Esophagus (tissue), 2 donors: ENCODE measurements around the gene OMP. TPM values are rescaled to one million over a fixed set of nuclear protein-coding genes. Genes with fewer than 3 reads are reported as not detected.
"Not testable (repeated sequence)": the region's sequence is repeated elsewhere in the genome, so short reads cannot be mapped to it uniquely, and the experiment has no call there.

Experiments used
- H3K27ac ChIP-seq, 2 donors: one replicate each; pipeline ENCODE4 v1.5.1; 2013; ENCODE audit warnings: low read depth in 2 of 2, mild to moderate bottlenecking in 2 of 2, inconsistent platforms in 1 of 2, low read length in 1 of 2, moderate library complexity in 1 of 2
- H3K27me3 ChIP-seq, 2 donors: one replicate each; pipeline ENCODE4 v1.6.1; 2013; ENCODE audit warnings: low read length in 2 of 2, control low read depth in 1 of 2, mild to moderate bottlenecking in 1 of 2; ENCODE audit not compliant: insufficient read depth in 2 of 2, control insufficient read depth in 1 of 2
- H3K36me3 ChIP-seq, 2 donors: one replicate each; pipeline ENCODE4 v1.6.1; 2013; ENCODE audit warnings: low read length in 1 of 2; ENCODE audit not compliant: control insufficient read depth in 2 of 2, insufficient read depth in 2 of 2
- H3K4me1 ChIP-seq, 2 donors: one replicate each; pipeline ENCODE4 v1.6.1; 2013; ENCODE audit warnings: low read length in 1 of 2; ENCODE audit not compliant: control insufficient read depth in 2 of 2, insufficient read depth in 2 of 2
- H3K4me3 ChIP-seq, 2 donors: one replicate each; pipeline ENCODE4 v1.5.1; 2013; ENCODE audit warnings: low read length in 2 of 2, mild to moderate bottlenecking in 2 of 2, low read depth in 1 of 2, moderate library complexity in 1 of 2
- H3K9me3 ChIP-seq, 2 donors: one replicate each; pipeline ENCODE4 v1.6.1; 2013; ENCODE audit warnings: mild to moderate bottlenecking in 2 of 2, low read depth in 1 of 2, low read length in 1 of 2, moderate library complexity in 1 of 2; ENCODE audit not compliant: control insufficient read depth in 2 of 2, insufficient read depth in 1 of 2
- whole genome bisulfite sequencing, 2 donors: extraction: QIAGEN DNeasy Blood & Tissue Kit; methylation state at CpG; one replicate each; pipeline ENCODE4 v1.1.7; 2013; 5-methylcytosine and 5-hydroxymethylcytosine counted together
- polyA plus RNA-seq, 2 donors: library from polyadenylated mRNA; stranded (reverse); fragments of 200-250 nt; gene quantifications; one replicate each; pipeline ENCODE4 v1.2.3, GENCODE V29; 2013
- donor health status: healthy with polysubstance abuse.
- donor health status: Bipolar disorder and iron deficiency.

OMP gene
- polyA plus RNA-seq, 2 donors: 0.33 to 0.98 TPM

- no peak overlapping the region for H3K4me3 ChIP-seq
- H3K9me3 ChIP-seq: peaks cover 0 to 2% of the 10 kb centered on the region in 2 donors
- H3K4me1 ChIP-seq: peaks cover 15 to 31% of the 10 kb centered on the region in 2 donors
- H3K27me3 ChIP-seq: no peaks in the 10 kb centered on the region
- peaks cover 3 to 21% of the 10 kb centered on the region in 2 donors for H3K36me3 ChIP-seq
- 31 to 32% methylated on average over 9 of the region's 9 CpGs for WGBS, 2 donors
- peak overlapping the region in 1 of 2 donors; percentile 1 for H3K27ac ChIP-seq
These were observed 11.3 kb upstream of the OMP start for GRCh38 chr11:77091146-77091940.

- H3K4me1 ChIP-seq: peaks cover 10 to 24% of the 10 kb centered on the region in 2 donors
- WGBS, 2 donors: 68 to 71% methylated on average over 7 of the region's 7 CpGs
- H3K36me3 ChIP-seq: peaks cover 3 to 17% of the 10 kb centered on the region in 2 donors
These were observed 10.3 kb upstream of the OMP start for GRCh38 chr11:77092382-77092781.

GRCh38 chr11:77093056-77093891, 9.4 kb upstream of the OMP start:
- 88% methylated on average over 33 of the region's 33 CpGs for WGBS, 2 donors

More at GRCh38 chr11:77092382-77092781, 10.3 kb upstream of the OMP start:
- H3K27me3 ChIP-seq: no peaks in the 10 kb centered on the region
- H3K4me3 ChIP-seq: no peak overlapping the region
- H3K9me3 ChIP-seq: peaks cover 0 to 2% of the 10 kb centered on the region in 2 donors
- no peak overlapping the region for H3K27ac ChIP-seq

GRCh38 chr11:77093987-77094840, 8.4 kb upstream of the OMP start:
- H3K9me3 ChIP-seq: peaks cover 0 to 2% of the 10 kb centered on the region in 2 donors
- H3K36me3 ChIP-seq: peaks cover 3 to 17% of the 10 kb centered on the region in 2 donors
- no peaks in the 10 kb centered on the region for H3K27me3 ChIP-seq
- no peak overlapping the region for H3K27ac ChIP-seq
- H3K4me3 ChIP-seq: no peak overlapping the region
- whole genome bisulfite sequencing, 2 donors: 88 to 90% methylated on average over 6 of the region's 6 CpGs
- H3K4me1 ChIP-seq: peaks cover 8 to 10% of the 10 kb centered on the region in 2 donors

More at GRCh38 chr11:77093056-77093891, 9.4 kb upstream of the OMP start:
- peaks cover 8 to 17% of the 10 kb centered on the region in 2 donors for H3K4me1 ChIP-seq
- no peak overlapping the region for H3K4me3 ChIP-seq
- no peak overlapping the region for H3K27ac ChIP-seq
- H3K36me3 ChIP-seq: peaks cover 3 to 17% of the 10 kb centered on the region in 2 donors
- peaks cover 0 to 2% of the 10 kb centered on the region in 2 donors for H3K9me3 ChIP-seq
- no peaks in the 10 kb centered on the region for H3K27me3 ChIP-seq

- H3K27ac ChIP-seq: no peak overlapping the region
- no peaks in the 10 kb centered on the region for H3K27me3 ChIP-seq
- WGBS, 2 donors: 92% methylated on average over 7 of the region's 7 CpGs
- H3K4me3 ChIP-seq: no peak overlapping the region
- H3K9me3 ChIP-seq: peaks cover 0 to 2% of the 10 kb centered on the region in 2 donors
- H3K36me3 ChIP-seq: peaks cover 3 to 17% of the 10 kb centered on the region in 2 donors
- peaks cover 6 to 8% of the 10 kb centered on the region in 2 donors for H3K4me1 ChIP-seq
These were observed 7.7 kb upstream of the OMP start for GRCh38 chr11:77094841-77095365.

- Histone ChIP-seq H3K27ac (no peak overlapping the region), H3K36me3 (peaks cover 3 to 17% of the 10 kb centered on the region in 2 donors), H3K4me1 (peaks cover under 1 to 2% of the 10 kb centered on the region in 2 donors), H3K4me3 (no peak overlapping the region), H3K9me3 (peaks cover 0 to 2% of the 10 kb centered on the region in 2 donors), H3K27me3 (no peaks in the 10 kb centered on the region)
- 80 to 89% methylated on average over 21 of the region's 21 CpGs for WGBS, 2 donors
These were observed 6.8 kb upstream of the OMP start for GRCh38 chr11:77095551-77096490.

- no peaks in the 10 kb centered on the region for H3K27me3 ChIP-seq
- H3K4me3 ChIP-seq: no peak overlapping the region
- H3K9me3 ChIP-seq: peaks cover 0 to 2% of the 10 kb centered on the region in 2 donors
- no peaks in the 10 kb centered on the region for H3K4me1 ChIP-seq
- no peak overlapping the region for H3K27ac ChIP-seq
- H3K36me3 ChIP-seq: peaks cover 3 to 17% of the 10 kb centered on the region in 2 donors
- 82 to 89% methylated on average over 8 of the region's 8 CpGs for WGBS, 2 donors
These were observed 6.0 kb upstream of the OMP start for GRCh38 chr11:77096591-77097019.

- H3K36me3 ChIP-seq: peaks cover 3 to 17% of the 10 kb centered on the region in 2 donors
- WGBS, 2 donors: 82 to 84% methylated on average over 4 of the region's 4 CpGs
- H3K4me1 ChIP-seq, H3K4me3 ChIP-seq, H3K27ac ChIP-seq, H3K9me3 ChIP-seq, H3K27me3 ChIP-seq: not testable (repeated sequence)
These were observed 5.5 kb upstream of the OMP start for GRCh38 chr11:77097180-77097579.
